Measurements from ENCODE around the gene SLC5A6. TPM values are rescaled to one million over a fixed set of nuclear protein-coding genes. Genes with fewer than 3 reads are reported as not detected.

SLC5A6 gene
- total RNA-seq, 8 experiments from 2014 or later, result 16.0 to 59.5 (median 33.7) TPM

GRCh38 chr2:27225526-27225925, 13.5 kb upstream of the SLC5A6 start:
- no peak overlapping the region for H3K4me3 ChIP-seq
- H3K4me1 ChIP-seq (replicated peaks in 1 of 2), result no peaks in the 10 kb centered on the region
- H3K27ac ChIP-seq, result no peak overlapping the region
- 89 to 100% (median 100%) methylated on average over 1 to 6 of the region's 9 CpGs; no CpG with 5 or more reads in 3 of the 10 experiments for WGBS, 10 experiments
- ATAC-seq (replicated peaks in 6 of 8), result no peak
- in situ Hi-C loops (cut with MboI; ENCODE audit: low pct_unique_long_range_greater_than_20kb in 2 of 9, low sequenced_read_pairs in 9 of 9, unreplicated experiment in 9 of 9), result no loop called here

GRCh38 chr2:27223416-27223815, 11.3 kb upstream of the SLC5A6 start:
- no peak for ATAC-seq (replicated peaks in 6 of 8)
- 80 to 100% (median 100%) methylated on average over 1 to 5 of the region's 6 CpGs; no CpG with 5 or more reads in 3 of the 10 experiments for WGBS, 10 experiments
- H3K27ac ChIP-seq, result no peak overlapping the region
- no peak overlapping the region for H3K4me3 ChIP-seq
- in situ Hi-C loops (cut with MboI; ENCODE audit: low pct_unique_long_range_greater_than_20kb in 2 of 9, low sequenced_read_pairs in 9 of 9, unreplicated experiment in 9 of 9), result loop anchor here in 1 of 9 experiments (25.0 kb wide), 1 partner anchor 136 kb away; the partner anchor contains the start of genes EMILIN1 and KHK
- H3K4me1 ChIP-seq (replicated peaks in 1 of 2), result peaks cover 3% of the 10 kb centered on the region in 2 donors

DNA sequence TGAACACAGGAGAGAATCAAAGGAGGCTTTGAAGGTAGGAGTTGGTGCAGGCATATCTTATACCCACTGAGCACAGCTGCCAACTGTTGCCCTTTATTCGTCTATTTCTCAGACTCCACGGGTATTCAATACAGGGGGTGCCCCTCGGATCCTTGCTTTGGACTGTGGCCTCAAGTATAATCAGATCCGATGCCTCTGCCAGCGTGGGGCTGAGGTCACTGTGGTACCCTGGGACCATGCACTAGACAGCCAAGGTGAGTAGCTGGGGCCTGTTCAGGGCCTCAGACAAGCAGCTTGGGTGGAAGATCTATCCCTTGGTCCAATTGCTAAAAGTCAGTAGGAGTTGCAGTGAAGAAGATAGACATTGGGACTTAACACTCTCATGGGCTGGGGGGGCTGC, 10.3 kb upstream of the SLC5A6 start:
- no peak for ATAC-seq (replicated peaks in 6 of 8)
- no peak overlapping the region for H3K27ac ChIP-seq
- in situ Hi-C loops (cut with MboI; ENCODE audit: low pct_unique_long_range_greater_than_20kb in 2 of 9, low sequenced_read_pairs in 9 of 9, unreplicated experiment in 9 of 9), result loop anchor here in 1 of 9 experiments (25.0 kb wide), 1 partner anchor 135 kb away; the partner anchor contains the start of genes EMILIN1 and KHK

DNA sequence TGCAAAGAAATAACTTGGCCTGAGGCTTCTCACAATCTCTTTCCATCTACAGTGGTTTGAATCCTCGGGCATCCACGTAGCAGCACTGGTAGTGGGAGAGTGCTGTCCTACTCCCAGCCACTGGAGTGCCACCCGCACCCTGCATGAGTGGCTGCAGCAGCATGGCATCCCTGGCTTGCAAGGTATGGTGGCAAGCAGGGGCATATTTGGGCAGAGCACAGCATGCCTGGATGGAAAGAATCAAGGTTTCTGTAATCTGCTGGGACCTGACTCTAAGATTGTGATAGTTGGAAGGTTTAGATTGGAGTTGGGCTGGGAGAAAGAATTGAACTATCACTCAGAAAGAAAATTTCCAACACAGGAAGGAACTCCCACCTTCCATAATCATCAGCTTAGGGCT, 9.1 kb upstream of the SLC5A6 start:
- in situ Hi-C loops (cut with MboI; ENCODE audit: low pct_unique_long_range_greater_than_20kb in 2 of 9, low sequenced_read_pairs in 9 of 9, unreplicated experiment in 9 of 9), result loop anchor here in 1 of 9 experiments (25.0 kb wide), 1 partner anchor 134 kb away; the partner anchor contains the start of genes EMILIN1 and KHK
- no peak overlapping the region for H3K27ac ChIP-seq
- ATAC-seq (replicated peaks in 6 of 8), result no peak
- peaks cover 15 to 16% of the 10 kb centered on the region in 2 donors for H3K4me1 ChIP-seq (replicated peaks in 1 of 2)
- WGBS, 10 experiments, result 88 to 100% (median 100%) methylated on average over 1 to 3 of the region's 3 CpGs; no CpG with 5 or more reads in 5 of the 10 experiments
- H3K4me3 ChIP-seq, result no peak overlapping the region

More for the DNA sequence above, 10.3 kb upstream of the SLC5A6 start:
- no peak overlapping the region for H3K4me3 ChIP-seq
- WGBS, 10 experiments, result 100% methylated on average over 1 to 4 of the region's 5 CpGs; no CpG with 5 or more reads in 6 of the 10 experiments
- H3K4me1 ChIP-seq (replicated peaks in 1 of 2), result peaks cover 7 to 8% of the 10 kb centered on the region in 2 donors

DNA sequence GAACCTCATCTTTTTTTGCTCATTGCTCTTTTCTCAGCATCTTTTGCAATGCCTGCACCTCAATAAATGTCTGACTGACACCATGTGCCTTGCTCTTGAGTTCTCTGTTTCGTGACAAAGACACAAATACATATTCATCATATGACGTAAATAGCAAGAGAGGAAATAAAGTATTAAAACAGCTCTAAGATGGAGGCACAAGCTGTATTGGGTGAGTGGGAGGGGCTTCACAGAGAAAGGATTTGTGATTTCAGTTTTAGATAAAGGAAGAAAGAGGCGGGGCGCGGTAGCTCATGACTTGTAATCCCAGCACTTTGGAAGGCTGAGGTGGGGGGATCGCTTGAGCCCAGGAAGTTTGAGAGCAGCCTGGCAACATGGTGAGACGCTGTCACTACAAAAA, 8.0 kb upstream of the SLC5A6 start:
- H3K4me3 ChIP-seq, result no peak overlapping the region
- ATAC-seq (replicated peaks in 6 of 8), result no peak
- H3K27ac ChIP-seq, result no peak overlapping the region
- WGBS, 10 experiments, result 89 to 100% (median 100%) methylated on average over 2 to 7 of the region's 7 CpGs; no CpG with 5 or more reads in 2 of the 10 experiments
- in situ Hi-C loops (cut with MboI; ENCODE audit: low pct_unique_long_range_greater_than_20kb in 2 of 9, low sequenced_read_pairs in 9 of 9, unreplicated experiment in 9 of 9), result loop anchor here in 1 of 9 experiments (25.0 kb wide), 1 partner anchor 133 kb away; the partner anchor contains the start of genes EMILIN1 and KHK
- H3K4me1 ChIP-seq (replicated peaks in 1 of 2), result peaks cover 15 to 18% of the 10 kb centered on the region in 2 donors

DNA sequence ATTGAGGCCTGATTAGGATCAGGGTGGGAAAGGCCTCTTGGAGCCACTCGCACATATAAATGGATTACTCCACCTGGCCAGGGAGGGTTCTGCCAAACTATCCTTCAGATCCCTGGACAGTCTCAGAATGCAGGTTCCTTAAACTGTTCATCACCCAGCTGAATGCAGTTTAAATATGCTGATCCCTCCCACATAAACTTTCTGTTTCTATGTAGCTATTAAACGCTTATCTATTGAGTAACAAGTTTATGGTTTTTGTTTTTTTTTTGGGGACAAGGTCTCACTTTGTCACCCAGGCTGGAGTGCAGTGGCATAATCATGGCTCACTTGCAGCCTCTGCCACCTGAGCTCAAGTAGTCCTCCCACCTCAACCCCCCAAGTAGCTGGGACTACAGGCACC, 7.0 kb upstream of the SLC5A6 start:
- WGBS, 10 experiments, result 40 to 100% (median 92%) methylated on average over 1 to 2 of the region's 2 CpGs; no CpG with 5 or more reads in 3 of the 10 experiments
- no peak overlapping the region for H3K27ac ChIP-seq
- in situ Hi-C loops (cut with MboI; ENCODE audit: low pct_unique_long_range_greater_than_20kb in 2 of 9, low sequenced_read_pairs in 9 of 9, unreplicated experiment in 9 of 9), result loop anchor here in 1 of 9 experiments (25.0 kb wide), 1 partner anchor 132 kb away; the partner anchor contains the start of genes EMILIN1 and KHK
- no peak overlapping the region for H3K4me3 ChIP-seq
- H3K4me1 ChIP-seq (replicated peaks in 1 of 2), result peaks cover 15 to 18% of the 10 kb centered on the region in 2 donors
- ATAC-seq (replicated peaks in 6 of 8), result no peak

- WGBS, 10 experiments, result 71 to 100% (median 83%) methylated on average over 1 to 4 of the region's 4 CpGs; no CpG with 5 or more reads in 1 of the 10 experiments
These were observed 6.5 kb upstream of the SLC5A6 start for GRCh38 chr2:27218614-27219013.

DNA sequence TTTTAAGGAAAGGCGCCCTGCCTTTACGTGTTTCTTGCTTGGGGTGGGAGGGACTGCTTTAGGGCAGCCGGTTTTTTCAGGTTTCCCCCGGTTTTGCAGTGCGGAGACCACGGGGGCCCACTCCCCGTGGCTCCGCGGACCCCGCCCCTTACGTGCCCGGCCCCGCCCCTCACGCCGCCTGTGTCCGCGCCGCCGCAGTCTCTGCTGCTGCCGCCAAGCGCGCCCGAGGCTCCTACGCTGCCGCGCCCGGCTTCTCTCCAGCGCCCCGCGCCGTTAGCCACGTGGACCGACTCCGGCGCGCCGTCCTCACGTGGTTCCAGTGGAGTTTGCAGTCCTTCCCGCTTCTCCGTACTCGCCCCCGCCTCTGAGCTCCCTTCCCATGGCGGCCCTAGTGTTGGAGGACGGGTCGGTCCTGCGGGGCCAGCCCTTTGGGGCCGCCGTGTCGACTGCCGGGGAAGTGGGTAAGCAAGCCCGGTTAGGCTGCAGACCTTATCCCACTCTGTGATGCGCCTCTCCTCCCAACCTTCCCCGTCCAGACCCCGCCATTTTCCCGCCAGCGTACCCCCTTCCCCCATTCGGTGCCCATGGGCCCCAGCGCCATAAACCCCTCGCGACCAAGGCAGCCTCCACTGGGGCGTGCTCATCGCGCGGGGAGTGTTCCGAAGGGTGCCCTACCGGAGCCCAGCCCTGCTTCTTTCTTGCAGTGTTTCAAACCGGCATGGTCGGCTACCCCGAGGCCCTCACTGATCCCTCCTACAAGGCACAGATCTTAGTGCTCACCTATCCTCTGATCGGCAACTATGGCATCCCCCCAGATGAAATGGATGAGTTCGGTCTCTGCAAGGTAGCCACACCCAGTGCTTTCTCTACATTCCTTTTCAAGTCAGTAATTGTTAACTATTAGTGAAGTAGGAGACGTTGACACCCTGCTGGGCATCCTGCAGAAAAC, 5.4 kb upstream of the SLC5A6 start, which contains the start of gene CAD:
Gene CAD (plus strand): TSS at position 197 of the 949 bp plus-strand sequence. CDS start 183 bp downstream, at position 380.
- H3K27ac ChIP-seq, result peak within 1 kb of the TSS; percentile 74 to 87
- WGBS, 10 experiments, result 0 to 17% (median 0%) methylated on average over 1 to 7 of the region's 72 CpGs; no CpG with 5 or more reads in 4 of the 10 experiments
- in situ Hi-C loops (cut with MboI; ENCODE audit: low pct_unique_long_range_greater_than_20kb in 2 of 9, low sequenced_read_pairs in 9 of 9, unreplicated experiment in 9 of 9), result loop anchor here in 1 of 9 experiments (25.0 kb wide), 1 partner anchor 130 kb away; the partner anchor contains the start of genes EMILIN1 and KHK

More at GRCh38 chr2:27218614-27219013, 6.5 kb upstream of the SLC5A6 start:
- in situ Hi-C loops (cut with MboI; ENCODE audit: low pct_unique_long_range_greater_than_20kb in 2 of 9, low sequenced_read_pairs in 9 of 9, unreplicated experiment in 9 of 9), result loop anchor here in 1 of 9 experiments (25.0 kb wide), 1 partner anchor 131 kb away; the partner anchor contains the start of genes EMILIN1 and KHK
- Histone ChIP-seq H3K4me3 (peak overlapping the region in 2 of 5 donors; percentile 67 to 84), H3K4me1 (replicated peaks in 1 of 2) (peaks cover 17 to 20% of the 10 kb centered on the region in 2 donors), H3K27ac (no peak overlapping the region)
- ATAC-seq (replicated peaks in 6 of 8), result no peak

GRCh38 chr2:27216416-27217137, 4.5 kb upstream of the SLC5A6 start:
- Histone ChIP-seq H3K4me1 (replicated peaks in 1 of 2) (peaks cover 18 to 26% of the 10 kb centered on the region in 2 donors), H3K4me3 (peak overlapping the region; percentile 56 to 84 (median 58)), H3K27ac (peak overlapping the region; percentile 74 to 87)
- in situ Hi-C loops (cut with MboI; ENCODE audit: low pct_unique_long_range_greater_than_20kb in 2 of 9, low sequenced_read_pairs in 9 of 9, unreplicated experiment in 9 of 9), result loop anchor here in 1 of 9 experiments (25.0 kb wide), 1 partner anchor 129 kb away; the partner anchor contains the start of genes EMILIN1 and KHK
- ATAC-seq (replicated peaks in 6 of 8), result no peak
- WGBS, 10 experiments, result 49 to 100% (median 86%) methylated on average over 1 to 8 of the region's 13 CpGs; no CpG with 5 or more reads in 1 of the 10 experiments

More for the DNA sequence above, 5.4 kb upstream of the SLC5A6 start, which contains the start of gene CAD:
- Histone ChIP-seq H3K4me3 (peak within 1 kb of the TSS; percentile 56 to 84 (median 58)), H3K4me1 (replicated peaks in 1 of 2) (peaks cover 18 to 26% of the 10 kb centered on the region in 2 donors)
- ATAC-seq (replicated peaks in 6 of 8), result peak; percentile 82 to 94 (median 90)

DNA sequence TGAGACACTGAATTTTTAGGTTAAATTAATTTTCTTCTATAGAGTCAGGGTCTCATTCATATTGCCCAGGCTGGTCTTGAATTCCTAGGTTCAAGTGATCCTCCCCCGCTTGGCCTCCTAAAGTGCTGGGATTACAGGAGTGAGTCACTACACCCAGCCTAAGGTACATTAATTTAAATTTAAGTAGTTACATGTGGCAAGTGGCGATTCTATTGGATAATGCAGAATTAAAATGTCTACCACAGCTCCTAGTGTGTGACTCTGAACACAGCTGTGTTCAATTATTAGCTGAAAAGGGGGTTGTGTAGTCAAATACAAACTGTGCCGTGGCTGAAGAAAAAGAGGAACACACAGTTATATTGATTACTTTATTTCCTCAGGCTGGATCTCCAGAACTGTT, 2.9 kb upstream of the SLC5A6 start:
- ATAC-seq (replicated peaks in 6 of 8), result peak in 2 of 8 experiments; percentile 2 to 3
- in situ Hi-C loops (cut with MboI; ENCODE audit: low pct_unique_long_range_greater_than_20kb in 2 of 9, low sequenced_read_pairs in 9 of 9, unreplicated experiment in 9 of 9), result loop anchor here in 1 of 9 experiments (25.0 kb wide), 1 partner anchor 128 kb away; the partner anchor contains the start of genes EMILIN1 and KHK
- peaks cover 26 to 31% of the 10 kb centered on the region in 2 donors for H3K4me1 ChIP-seq (replicated peaks in 1 of 2)
- 6 to 100% (median 94%) methylated on average over 1 to 3 of the region's 3 CpGs; no CpG with 5 or more reads in 1 of the 10 experiments for whole genome bisulfite sequencing, 10 experiments
- H3K4me3 ChIP-seq, result no peak overlapping the region
- no peak overlapping the region for H3K27ac ChIP-seq

DNA sequence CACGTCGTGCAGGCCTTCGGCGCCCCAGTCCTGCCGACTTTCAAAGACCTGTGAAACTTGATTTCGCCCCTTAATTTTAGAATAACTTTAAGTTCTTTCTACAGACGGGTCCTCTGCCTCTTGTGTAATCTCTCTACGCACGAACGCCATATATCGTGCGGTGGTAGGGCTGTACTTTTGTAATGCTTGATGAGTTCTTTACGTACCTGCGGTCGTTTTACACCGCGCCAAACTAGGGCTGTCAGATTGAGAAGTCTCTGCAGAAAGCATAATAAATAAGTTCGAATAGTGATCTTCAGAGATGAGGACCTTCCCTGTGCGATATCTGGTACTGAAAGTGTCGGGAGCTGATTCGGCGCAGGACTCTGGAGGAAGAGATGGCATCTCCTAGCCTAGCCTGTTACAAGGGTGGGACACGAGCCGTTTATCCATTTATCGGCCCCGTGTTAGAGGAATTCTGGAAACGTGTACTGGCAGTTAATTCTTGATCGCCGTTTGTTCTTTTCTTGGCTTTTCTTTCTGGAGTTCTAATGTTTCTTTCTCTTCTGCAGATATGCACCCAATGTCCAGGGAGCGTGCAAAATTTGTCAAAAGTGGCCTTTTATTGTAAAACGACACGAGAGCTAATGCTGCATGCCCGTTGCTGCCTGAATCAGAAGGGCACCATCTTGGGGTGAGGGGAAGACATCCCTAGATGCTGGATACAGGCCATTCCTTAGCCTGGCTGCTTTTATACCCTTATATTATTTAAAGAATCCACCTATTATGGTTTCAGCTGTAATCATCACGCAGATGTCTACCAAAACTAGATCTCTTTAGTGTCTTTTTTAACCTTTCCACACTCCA, 781 bp upstream of the SLC5A6 start:
- in situ Hi-C loops (cut with MboI; ENCODE audit: low pct_unique_long_range_greater_than_20kb in 2 of 9, low sequenced_read_pairs in 9 of 9, unreplicated experiment in 9 of 9), result loop anchor here in 1 of 9 experiments (25.0 kb wide), 1 partner anchor 126 kb away; the partner anchor contains the start of genes EMILIN1 and KHK
- peak in 3 of 8 experiments; percentile 3 to 6 (median 4) for ATAC-seq (replicated peaks in 6 of 8)

More for the DNA sequence above, 781 bp upstream of the SLC5A6 start:
- peaks cover 19 to 23% of the 10 kb centered on the region in 2 donors for H3K4me1 ChIP-seq (replicated peaks in 1 of 2)
- 2 to 50% (median 6%) methylated on average over 1 to 31 of the region's 34 CpGs for WGBS, 10 experiments
- peak overlapping the region; percentile 98 for H3K27ac ChIP-seq
- H3K4me3 ChIP-seq, result peak overlapping the region; percentile 85 to 95 (median 93)
